Smooth muscle cell (in vitro differentiated cells): ENCODE measurements around the gene CLASRP. TPM values are rescaled to one million over a fixed set of nuclear protein-coding genes. Genes with fewer than 3 reads are reported as not detected.

Source experiments
- DNase-seq: peaks from one replicate; lab custom pipeline; 2025; ENCODE audit not compliant: unreplicated experiment; lab: John Stamatoyannopoulos, UW
- H2AFZ ChIP-seq: fragments of 200-600 bp; sonication (generic); 2 replicates; pipeline ENCODE4 v1.6.0; 2016; ENCODE audit warnings: antibody characterized with exemption, low read depth, mild to moderate bottlenecking
- H3F3A ChIP-seq: fragments of 200-600 bp; sonication (generic); 2 replicates; pipeline ENCODE4 v1.6.0; 2017; ENCODE audit warnings: antibody characterized with exemption, low read depth
- H3K27ac ChIP-seq: fragments of 200-600 bp; sonication (generic); 2 replicates; pipeline ENCODE4 v1.5.1; 2016; ENCODE audit warnings: low read depth, mild to moderate bottlenecking
- H3K27me3 ChIP-seq: fragments of 200-600 bp; sonication (generic); 2 replicates; pipeline ENCODE4 v1.6.1; 2016; ENCODE audit warnings: low read depth, mild to moderate bottlenecking
- H3K36me3 ChIP-seq: fragments of 200-600 bp; sonication (generic); 2 replicates; pipeline ENCODE4 v1.5.1; 2016; ENCODE audit warnings: low read depth
- H3K4me1 ChIP-seq: fragments of 200-600 bp; sonication (generic); 2 replicates; pipeline ENCODE4 v1.5.1; 2016; ENCODE audit warnings: low read depth
- H3K4me2 ChIP-seq: fragments of 200-600 bp; sonication (generic); 2 replicates; pipeline ENCODE4 v1.6.0; 2016; ENCODE audit warnings: mild to moderate bottlenecking
- H3K4me3 ChIP-seq: fragments of 200-600 bp; sonication (generic); 2 replicates; pipeline ENCODE4 v1.5.1; 2016; ENCODE audit warnings: mild to moderate bottlenecking
- H3K79me2 ChIP-seq: fragments of 200-600 bp; sonication (generic); 2 replicates; pipeline ENCODE4 v1.6.0; 2016; ENCODE audit warnings: low read depth, mild to moderate bottlenecking
- H3K9ac ChIP-seq: fragments of 200-600 bp; sonication (generic); 2 replicates; pipeline ENCODE4 v1.6.0; 2016; ENCODE audit warnings: low read depth
- H3K9me3 ChIP-seq: fragments of 200-600 bp; sonication (generic); replicated peaks from 2 replicates; pipeline ENCODE4 v1.5.1; 2016; ENCODE audit warnings: low read depth
- H4K20me1 ChIP-seq: fragments of 200-600 bp; sonication (generic); 2 replicates; pipeline ENCODE4 v1.6.0; 2016; ENCODE audit warnings: low read depth
- CTCF ChIP-seq: fragments of 200-600 bp; sonication (generic); IDR thresholded peaks from 2 replicates; pipeline ENCODE4 v1.5.1; 2017; ENCODE audit warnings: borderline replicate concordance, mild to moderate bottlenecking, antibody characterized with exemption; ENCODE audit not compliant: insufficient read depth, poor library complexity, severe bottlenecking
- WGBS: methylation state at CpG from one replicate; pipeline ENCODE4 v1.1.7; 2016; ENCODE audit warnings: low lambda C conversion rate; 5-methylcytosine and 5-hydroxymethylcytosine counted together
- polyA plus RNA-seq: library from polyadenylated mRNA; unstranded; fragments of >200 nt; fragmentation: Nextera tagmentation; extraction: Ambion mirVana; gene quantifications from 2 replicates; pipeline ENCODE4 v1.2.1, GENCODE V29; 2016
- total RNA-seq: library from RNA; depleted of rRNA; stranded (reverse); fragments of >200 nt; gene quantifications from 2 replicates; pipeline ENCODE4 v1.2.3, GENCODE V29; 2014

The CLASRP gene
- total and polyA plus RNA-seq, 2 experiments from 2014 or later = 24.3 to 34.6 TPM

- H4K20me1 ChIP-seq = peaks cover 92% of the 10 kb centered on the region
- peaks cover 35% of the 10 kb centered on the region for H3K4me1 ChIP-seq
- no peaks in the 10 kb centered on the region for H3K9me3 ChIP-seq
- H3F3A ChIP-seq = no peaks in the 10 kb centered on the region
- no peaks in the 10 kb centered on the region for H3K27me3 ChIP-seq
- peaks cover 93% of the 10 kb centered on the region for H3K79me2 ChIP-seq
- peak overlapping the region; percentile 83 for H3K27ac ChIP-seq
- 65% methylated on average over 16 of the region's 16 CpGs for WGBS
- peak; percentile 44 for DNase-seq
- H3K4me3 ChIP-seq = no peak overlapping the region
- no peak overlapping the region for H2AFZ ChIP-seq
- H3K9ac ChIP-seq = peak overlapping the region; percentile 65
- H3K4me2 ChIP-seq = peak overlapping the region; percentile 69
- no peaks in the 10 kb centered on the region for H3K36me3 ChIP-seq
- TF ChIP-seq CTCF = no peak
Observed at GRCh38 chr19:45097776-45098520, 59.1 kb downstream of the CLASRP start.

GRCh38 chr19:45098521-45099466 lies 59.9 kb downstream of the CLASRP start:
- no peaks in the 10 kb centered on the region for H3K36me3 ChIP-seq
- H3K4me2 ChIP-seq = peak overlapping the region; percentile 69
- no peak overlapping the region for H3K9ac ChIP-seq
- WGBS = 67% methylated on average over 15 of the region's 15 CpGs
- no peaks in the 10 kb centered on the region for H3K27me3 ChIP-seq
- peak overlapping the region; percentile 83 for H3K27ac ChIP-seq
- H2AFZ ChIP-seq = no peak overlapping the region
- no peak overlapping the region for H3K4me3 ChIP-seq
- no peaks in the 10 kb centered on the region for H3K9me3 ChIP-seq
- no peak for TF ChIP-seq CTCF
- peaks cover 98% of the 10 kb centered on the region for H4K20me1 ChIP-seq
- DNase-seq = no peak
- no peaks in the 10 kb centered on the region for H3F3A ChIP-seq
- peaks cover 93% of the 10 kb centered on the region for H3K79me2 ChIP-seq
- peaks cover 41% of the 10 kb centered on the region for H3K4me1 ChIP-seq

GRCh38 chr19:45099467-45100191 lies 60.8 kb downstream of the CLASRP start:
- H4K20me1 ChIP-seq = peaks cover 99% of the 10 kb centered on the region
- no peak overlapping the region for H2AFZ ChIP-seq
- no peak for TF ChIP-seq CTCF
- no peaks in the 10 kb centered on the region for H3K36me3 ChIP-seq
- peak overlapping the region; percentile 83 for H3K27ac ChIP-seq
- H3K4me1 ChIP-seq = peaks cover 44% of the 10 kb centered on the region
- DNase-seq = no peak
- H3F3A ChIP-seq = no peaks in the 10 kb centered on the region
- H3K27me3 ChIP-seq = no peaks in the 10 kb centered on the region
- H3K9ac ChIP-seq = no peak overlapping the region
- H3K4me2 ChIP-seq = peak overlapping the region; percentile 69
- WGBS = 82% methylated on average over 25 of the region's 25 CpGs
- no peaks in the 10 kb centered on the region for H3K9me3 ChIP-seq
- H3K4me3 ChIP-seq = no peak overlapping the region
- peaks cover 93% of the 10 kb centered on the region for H3K79me2 ChIP-seq
